ENCODE data around the gene KLK6.

GRCh38 chr19:50933640-50934039, 35.8 kb downstream of the KLK6 start:
- TF ChIP-seq CTCF (IDR thresholded peaks at IDR 0.05; ENCODE audit: extremely low read depth in 1 of 2, insufficient read depth in 1 of 2, low read depth in 1 of 2, low read length in 2 of 2) (no peak), MAX (IDR thresholded peaks at IDR 0.05; ENCODE audit: insufficient read depth, insufficient read length) (no peak), POLR2AphosphoS5 (IDR thresholded peaks at IDR 0.05; ENCODE audit: insufficient read depth, low read depth, low read length) (no peak)

Data from endothelial cell of umbilical vein (primary cell).